IPS-15b (cell line): ENCODE measurements around the gene KNOP1.
"Not testable (repeated sequence)": the region's sequence is repeated elsewhere in the genome, so short reads cannot be mapped to it uniquely, and the experiment has no call there.

Experiments used
- H3K27me3 ChIP-seq: one replicate; pipeline ENCODE4 v1.6.1; 2013; ENCODE audit warnings: low read length; ENCODE audit not compliant: control insufficient read depth, insufficient read depth
- H3K36me3 ChIP-seq: one replicate; pipeline ENCODE4 v1.6.1; 2013; ENCODE audit warnings: low read length; ENCODE audit not compliant: control insufficient read depth, insufficient read depth
- H3K4me1 ChIP-seq: one replicate; pipeline ENCODE4 v1.6.1; 2013; ENCODE audit warnings: mild to moderate bottlenecking, low read length; ENCODE audit not compliant: control insufficient read depth, insufficient read depth
- H3K4me3 ChIP-seq: one replicate; pipeline ENCODE4 v1.5.1; 2013; ENCODE audit warnings: low read depth, low read length
- H3K9ac ChIP-seq: one replicate; pipeline ENCODE4 v1.6.1; 2013; ENCODE audit warnings: low read depth, mild to moderate bottlenecking, low read length
- H3K9me3 ChIP-seq: one replicate; pipeline ENCODE4 v1.6.1; 2013; ENCODE audit warnings: mild to moderate bottlenecking, low read length; ENCODE audit not compliant: control insufficient read depth, insufficient read depth

KNOP1 gene

DNA sequence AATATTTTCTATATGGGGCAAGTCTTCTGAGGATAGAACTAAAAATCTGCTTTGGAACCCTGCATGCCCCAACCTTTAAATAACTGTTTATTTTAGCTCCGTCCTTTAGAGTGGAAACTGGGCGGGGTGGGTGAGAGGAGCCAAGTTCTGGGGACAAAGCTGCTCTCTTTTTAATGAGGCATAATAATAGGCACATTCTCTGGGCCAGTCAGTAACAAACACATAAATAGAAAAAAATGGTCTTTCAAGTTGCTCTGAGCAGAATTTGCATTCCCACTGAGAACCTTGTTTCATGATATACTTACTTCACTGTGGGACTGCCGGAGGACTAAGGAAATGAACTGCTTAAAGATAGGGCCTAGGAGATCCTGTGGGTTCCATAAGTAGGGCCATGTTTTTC, 51.5 kb downstream of the KNOP1 start:
- peaks cover 4% of the 10 kb centered on the region for H3K4me1 ChIP-seq
- no peaks in the 10 kb centered on the region for H3K9me3 ChIP-seq
- peaks cover 3% of the 10 kb centered on the region for H3K27me3 ChIP-seq
- H3K36me3 ChIP-seq = no peaks in the 10 kb centered on the region
- H3K9ac ChIP-seq = no peak overlapping the region
- H3K4me3 ChIP-seq = no peak overlapping the region

DNA sequence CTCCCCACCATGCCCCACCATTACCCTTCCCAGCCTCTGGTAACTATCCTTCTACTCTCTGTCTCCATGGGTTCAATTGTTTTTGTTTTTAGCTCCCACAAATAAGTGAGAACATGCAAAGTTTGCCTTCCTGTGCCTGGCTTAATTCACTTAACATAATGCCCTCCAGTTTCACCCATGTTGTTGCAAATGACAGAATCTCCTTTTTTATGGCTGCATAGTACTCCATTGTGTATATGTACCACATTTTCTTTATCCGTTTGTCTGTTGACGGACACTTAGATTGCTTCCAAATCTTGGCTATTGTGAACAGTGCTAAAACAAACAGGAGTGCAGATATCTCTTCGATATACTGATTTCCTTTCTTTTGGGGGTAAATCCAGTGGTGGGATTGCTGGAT, 52.7 kb downstream of the KNOP1 start:
- not testable (repeated sequence) for H3K27me3 ChIP-seq, H3K9ac ChIP-seq, H3K9me3 ChIP-seq, H3K36me3 ChIP-seq, H3K4me3 ChIP-seq, H3K4me1 ChIP-seq

DNA sequence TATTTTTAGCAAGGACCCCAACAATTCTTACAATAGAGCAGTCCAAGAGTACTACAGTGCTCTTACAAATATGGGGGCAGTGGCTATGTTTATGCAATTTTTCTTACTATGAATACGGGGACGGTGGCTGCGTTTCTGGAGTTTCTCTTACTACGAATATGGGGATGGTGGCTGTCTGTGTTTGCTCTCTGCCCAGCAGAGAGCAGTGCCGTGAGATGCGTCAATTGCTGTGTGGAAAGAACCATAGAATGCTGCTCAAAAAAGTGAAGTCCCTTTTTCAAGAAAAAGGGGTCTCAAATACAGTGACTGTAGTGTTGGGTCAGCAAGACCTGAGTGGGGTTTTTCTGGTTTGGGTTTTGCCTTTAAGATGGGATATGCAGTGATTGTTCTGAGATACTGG, 53.9 kb downstream of the KNOP1 start:
- Histone ChIP-seq H3K4me3 (no peak overlapping the region), H3K36me3 (no peaks in the 10 kb centered on the region), H3K9me3 (no peaks in the 10 kb centered on the region), H3K27me3 (peaks cover 3% of the 10 kb centered on the region), H3K9ac (no peak overlapping the region), H3K4me1 (peaks cover 8% of the 10 kb centered on the region)

DNA sequence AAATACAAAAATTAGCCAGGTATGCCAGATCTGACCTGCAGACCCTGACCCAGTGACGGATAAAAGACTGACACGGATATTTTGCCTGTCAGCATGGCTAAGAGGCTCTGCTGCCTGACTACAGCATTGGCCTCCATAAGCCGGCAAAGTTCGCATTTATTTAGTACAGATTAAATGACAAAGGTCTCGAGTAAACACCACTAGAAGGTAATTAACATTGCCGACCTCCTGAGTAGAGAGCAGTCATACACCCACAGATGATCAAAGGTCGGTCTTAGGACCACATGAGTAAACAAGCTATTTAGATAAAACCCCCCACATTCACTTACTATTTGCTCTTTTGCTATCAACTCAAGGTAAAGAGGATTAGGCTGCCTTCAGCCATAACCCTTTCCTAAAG, 55.7 kb downstream of the KNOP1 start:
- Histone ChIP-seq H3K36me3 (no peaks in the 10 kb centered on the region), H3K27me3 (peaks cover 3% of the 10 kb centered on the region), H3K4me3 (no peak overlapping the region)

DNA sequence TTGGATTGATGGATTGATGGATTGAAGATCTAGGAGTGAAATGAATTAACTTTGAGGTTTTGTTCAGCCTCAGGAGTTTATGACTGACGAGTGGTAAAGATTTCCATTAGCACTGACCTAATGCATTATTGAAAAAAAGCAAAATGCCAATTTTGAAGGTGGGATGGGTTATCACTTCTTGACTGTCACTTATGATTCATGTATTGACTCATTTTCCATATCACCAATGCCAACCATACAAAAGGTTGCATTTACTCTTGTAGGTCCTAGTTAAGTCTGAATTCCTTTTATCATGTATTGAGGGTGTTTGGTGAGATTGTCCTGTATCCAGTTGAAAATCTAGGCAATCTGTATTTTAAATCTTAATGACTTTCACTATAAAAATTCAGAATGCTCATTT, 57.6 kb downstream of the KNOP1 start:
- Histone ChIP-seq H3K4me1 (peaks cover 8% of the 10 kb centered on the region), H3K4me3 (no peak overlapping the region), H3K9me3 (no peaks in the 10 kb centered on the region), H3K9ac (no peak overlapping the region), H3K36me3 (no peaks in the 10 kb centered on the region), H3K27me3 (peaks cover 3% of the 10 kb centered on the region)

More for the DNA sequence above, 55.7 kb downstream of the KNOP1 start:
- Histone ChIP-seq H3K9me3 (no peaks in the 10 kb centered on the region), H3K9ac (no peak overlapping the region), H3K4me1 (peaks cover 8% of the 10 kb centered on the region)

DNA sequence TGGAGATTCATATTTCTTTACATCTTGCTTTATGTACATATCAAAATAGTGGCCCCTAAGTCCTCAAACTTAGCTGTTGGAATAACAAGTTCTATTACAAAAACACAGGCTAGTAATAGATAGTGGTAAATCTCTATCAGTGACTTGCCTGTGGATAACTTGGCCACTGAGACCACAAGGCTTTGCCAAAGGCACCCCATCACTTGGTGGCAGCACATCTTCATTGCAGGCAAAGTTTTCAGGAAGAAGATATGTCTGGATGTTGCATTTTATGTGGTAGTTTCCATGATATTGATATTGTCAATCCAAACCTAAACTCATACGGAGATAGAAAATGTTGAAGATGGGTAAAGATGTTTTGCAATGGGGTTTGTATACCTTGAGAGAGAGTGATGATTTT, 58.5 kb downstream of the KNOP1 start:
- no peaks in the 10 kb centered on the region for H3K9me3 ChIP-seq
- peaks cover 3% of the 10 kb centered on the region for H3K27me3 ChIP-seq
- H3K36me3 ChIP-seq = peaks cover 2% of the 10 kb centered on the region
- H3K4me1 ChIP-seq = peaks cover 8% of the 10 kb centered on the region
- no peak overlapping the region for H3K9ac ChIP-seq
- H3K4me3 ChIP-seq = no peak overlapping the region

DNA sequence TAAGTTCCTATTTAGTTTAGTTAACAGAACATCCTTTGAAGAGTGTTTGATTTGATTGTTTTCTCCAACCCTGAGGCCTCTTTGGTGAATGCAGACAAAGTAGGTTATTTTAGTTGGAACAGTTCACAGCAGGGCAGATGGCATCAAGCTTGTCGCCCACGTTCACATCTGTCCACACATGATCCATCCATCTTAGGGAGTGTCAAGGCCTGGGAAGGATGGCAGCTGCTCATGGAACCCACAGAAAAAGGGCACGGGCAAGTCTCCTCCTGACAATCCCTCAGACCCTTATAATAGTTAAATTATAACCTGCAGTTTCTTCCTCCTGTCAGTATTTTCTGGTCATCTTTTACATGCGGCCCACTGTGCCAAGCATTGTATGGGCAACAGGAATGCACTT, 60.2 kb downstream of the KNOP1 start:
- no peak overlapping the region for H3K9ac ChIP-seq
- H3K4me3 ChIP-seq = no peak overlapping the region
- peaks cover 17% of the 10 kb centered on the region for H3K36me3 ChIP-seq
- peaks cover 5% of the 10 kb centered on the region for H3K4me1 ChIP-seq
- H3K27me3 ChIP-seq = no peaks in the 10 kb centered on the region
- H3K9me3 ChIP-seq = no peaks in the 10 kb centered on the region

DNA sequence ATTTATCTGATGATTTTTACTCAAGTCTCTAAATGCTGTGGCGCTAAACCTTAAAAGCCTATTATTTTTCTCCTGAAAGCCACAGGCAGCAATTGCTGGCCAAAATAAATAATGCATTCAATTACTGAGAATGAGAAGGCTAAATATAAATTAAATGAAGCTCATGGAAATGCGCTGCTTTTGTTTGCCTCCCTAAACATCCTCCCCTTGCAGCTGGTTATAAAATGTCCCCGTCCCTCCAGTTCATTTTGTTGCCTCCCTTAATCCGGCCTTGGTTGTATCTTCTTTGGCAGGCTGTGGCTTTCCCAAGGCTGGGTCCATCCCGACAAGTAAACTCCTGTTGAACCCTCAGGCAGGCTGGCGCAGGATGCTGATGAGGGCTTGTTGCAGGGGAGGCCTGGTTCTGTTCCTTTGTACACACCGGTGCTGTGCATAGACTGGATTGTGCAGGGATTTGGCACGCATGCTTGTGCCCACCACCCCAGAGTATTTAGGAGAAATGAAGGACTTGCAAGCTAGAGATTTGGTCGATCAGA, 62.7 kb downstream of the KNOP1 start:
- Histone ChIP-seq H3K4me3 (no peak overlapping the region), H3K9ac (no peak overlapping the region), H3K4me1 (no peaks in the 10 kb centered on the region), H3K27me3 (no peaks in the 10 kb centered on the region), H3K36me3 (peaks cover 25% of the 10 kb centered on the region), H3K9me3 (no peaks in the 10 kb centered on the region)

DNA sequence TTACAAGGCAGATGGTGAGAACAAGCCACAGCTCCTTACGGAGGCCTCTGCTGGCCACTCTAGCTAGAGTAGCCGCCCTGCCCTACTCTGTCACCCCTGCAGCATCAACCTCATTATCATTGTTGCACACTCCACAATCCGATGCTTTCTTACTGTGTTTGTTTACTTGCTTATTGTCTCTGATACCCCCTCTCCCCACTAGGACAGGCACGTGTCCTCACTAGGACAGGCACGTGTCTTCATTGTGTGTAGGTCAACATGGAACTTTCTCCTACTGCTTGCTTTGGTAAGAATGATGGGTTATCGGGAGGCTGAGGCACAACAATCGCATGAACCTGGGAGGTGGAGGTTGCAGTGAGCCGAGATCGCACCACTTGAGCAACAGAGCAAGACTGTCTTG, 63.9 kb downstream of the KNOP1 start:
- H3K4me1 ChIP-seq = no peaks in the 10 kb centered on the region
- H3K36me3 ChIP-seq = peaks cover 25% of the 10 kb centered on the region
- no peaks in the 10 kb centered on the region for H3K27me3 ChIP-seq

More for the DNA sequence above, 63.9 kb downstream of the KNOP1 start:
- Histone ChIP-seq H3K4me3 (no peak overlapping the region), H3K9ac (no peak overlapping the region), H3K9me3 (no peaks in the 10 kb centered on the region)
